ENCODE results near the gene DMRTC1. TPM values are rescaled to one million over a fixed set of nuclear protein-coding genes. Genes with fewer than 3 reads are reported as not detected.
"Not testable (repeated sequence)": the region's sequence is repeated elsewhere in the genome, so short reads cannot be mapped to it uniquely, and the experiment has no call there.

The DMRTC1 gene
- total RNA-seq (1 to 10 TPM; 1.2 to 1.3 TPM), polyA plus RNA-seq (under 1 TPM in 1 of 3 donors, not detected in 2; 0.15 TPM), total RNA-seq (0 reads per million in 6 experiments)

GRCh38 chrX:72943819-72944169, at the start of gene DMRTC1:
Gene DMRTC1 (minus strand): TSS chrX:72943837. CDS start chrX:72875694, 68,143 bp downstream.
- ATAC-seq: peak; percentile 76 to 78
- H3K4me3 Mint-ChIP-seq, POLR2A ChIA-PET, H3K27ac Mint-ChIP-seq, H3K4me1 Mint-ChIP-seq, DNase-seq, H3K27me3 Mint-ChIP-seq, H3K36me3 Mint-ChIP-seq, H3K9me3 Mint-ChIP-seq: not testable (repeated sequence)

GRCh38 chrX:72980894-72981469, 37.3 kb upstream of the DMRTC1 start:
- peaks cover 0 to 11% (median 0%) of the 10 kb centered on the region in 3 donors for H3K36me3 Mint-ChIP-seq
- POLR2A ChIA-PET, DNase-seq: not testable (repeated sequence)

GRCh38 chrX:72974885-72975284, 31.2 kb upstream of the DMRTC1 start:
- POLR2A ChIA-PET, H3K4me3 Mint-ChIP-seq, H3K27ac Mint-ChIP-seq, DNase-seq, H3K27me3 Mint-ChIP-seq, H3K9me3 Mint-ChIP-seq, H3K36me3 Mint-ChIP-seq, H3K4me1 Mint-ChIP-seq, ATAC-seq: not testable (repeated sequence)

More at GRCh38 chrX:72980894-72981469, 37.3 kb upstream of the DMRTC1 start:
- H3K9me3 Mint-ChIP-seq: peaks cover 0 to 26% (median 9%) of the 10 kb centered on the region in 9 donors
- not testable (repeated sequence) for H3K27ac Mint-ChIP-seq, ATAC-seq, H3K4me1 Mint-ChIP-seq, H3K4me3 Mint-ChIP-seq
- peaks cover 1 to 14% (median 5%) of the 10 kb centered on the region in 5 donors for H3K27me3 Mint-ChIP-seq

GRCh38 chrX:72971859-72972258, 28.2 kb upstream of the DMRTC1 start:
- H3K27ac Mint-ChIP-seq, H3K27me3 Mint-ChIP-seq, ATAC-seq, H3K36me3 Mint-ChIP-seq, H3K4me3 Mint-ChIP-seq, H3K9me3 Mint-ChIP-seq, H3K4me1 Mint-ChIP-seq, DNase-seq, POLR2A ChIA-PET: not testable (repeated sequence)

- H3K4me1 Mint-ChIP-seq, H3K4me3 Mint-ChIP-seq, DNase-seq, H3K27ac Mint-ChIP-seq, H3K36me3 Mint-ChIP-seq, H3K9me3 Mint-ChIP-seq, ATAC-seq, H3K27me3 Mint-ChIP-seq, POLR2A ChIA-PET: not testable (repeated sequence)
Observed at GRCh38 chrX:72959971-72960370, 16.3 kb upstream of the DMRTC1 start.

- POLR2A ChIA-PET, H3K9me3 Mint-ChIP-seq, H3K4me1 Mint-ChIP-seq, H3K27me3 Mint-ChIP-seq, H3K27ac Mint-ChIP-seq, H3K36me3 Mint-ChIP-seq, H3K4me3 Mint-ChIP-seq, DNase-seq: not testable (repeated sequence)
- ATAC-seq: peak; percentile 86 to 87
Observed at GRCh38 chrX:72943035-72943818, 410 bp downstream of the DMRTC1 start.

GRCh38 chrX:72942272-72942671, 1.4 kb downstream of the DMRTC1 start:
- H3K27me3 Mint-ChIP-seq, H3K9me3 Mint-ChIP-seq, H3K4me3 Mint-ChIP-seq, POLR2A ChIA-PET, H3K4me1 Mint-ChIP-seq, H3K36me3 Mint-ChIP-seq, H3K27ac Mint-ChIP-seq, DNase-seq, ATAC-seq: not testable (repeated sequence)

- POLR2A ChIA-PET, DNase-seq, H3K9me3 Mint-ChIP-seq, H3K27ac Mint-ChIP-seq, ATAC-seq, H3K27me3 Mint-ChIP-seq, H3K4me3 Mint-ChIP-seq, H3K36me3 Mint-ChIP-seq, H3K4me1 Mint-ChIP-seq: not testable (repeated sequence)
Observed at GRCh38 chrX:72937906-72938305, 5.7 kb downstream of the DMRTC1 start, which contains the start of gene FAM236A. Gene FAM236A (plus strand): TSS chrX:72938206. CDS start chrX:72938263, 57 bp downstream.

GRCh38 chrX:72936882-72937455, 6.7 kb downstream of the DMRTC1 start:
- H3K9me3 Mint-ChIP-seq, POLR2A ChIA-PET, DNase-seq, H3K27ac Mint-ChIP-seq, H3K4me3 Mint-ChIP-seq, H3K27me3 Mint-ChIP-seq, H3K36me3 Mint-ChIP-seq, ATAC-seq, H3K4me1 Mint-ChIP-seq: not testable (repeated sequence)

- H3K36me3 Mint-ChIP-seq, POLR2A ChIA-PET, H3K4me1 Mint-ChIP-seq, DNase-seq, H3K27ac Mint-ChIP-seq, H3K9me3 Mint-ChIP-seq, H3K27me3 Mint-ChIP-seq, ATAC-seq, H3K4me3 Mint-ChIP-seq: not testable (repeated sequence)
Observed at GRCh38 chrX:72936455-72936854, 7.2 kb downstream of the DMRTC1 start.

- H3K9me3 Mint-ChIP-seq, H3K4me3 Mint-ChIP-seq, H3K27me3 Mint-ChIP-seq, H3K4me1 Mint-ChIP-seq, H3K27ac Mint-ChIP-seq, POLR2A ChIA-PET, H3K36me3 Mint-ChIP-seq, ATAC-seq, DNase-seq: not testable (repeated sequence)
Observed at GRCh38 chrX:72932283-72932682, 11.4 kb downstream of the DMRTC1 start.

- H3K36me3 Mint-ChIP-seq, DNase-seq, H3K27me3 Mint-ChIP-seq, POLR2A ChIA-PET, H3K27ac Mint-ChIP-seq, ATAC-seq, H3K9me3 Mint-ChIP-seq, H3K4me1 Mint-ChIP-seq, H3K4me3 Mint-ChIP-seq: not testable (repeated sequence)
Observed at GRCh38 chrX:72916096-72916495, 27.5 kb downstream of the DMRTC1 start.

- DNase-seq, ATAC-seq, H3K27me3 Mint-ChIP-seq, H3K4me3 Mint-ChIP-seq, H3K9me3 Mint-ChIP-seq, H3K27ac Mint-ChIP-seq, POLR2A ChIA-PET, H3K4me1 Mint-ChIP-seq, H3K36me3 Mint-ChIP-seq: not testable (repeated sequence)
Observed at GRCh38 chrX:72912315-72912714, 31.3 kb downstream of the DMRTC1 start, which contains the start of gene FAM236C. Gene FAM236C (plus strand): TSS chrX:72912615. CDS start chrX:72912715, 100 bp downstream.

Data from naive thymus-derived CD8-positive, alpha-beta T cell (primary cell).